SU-DHL-6 (cell line): ENCODE data around the gene ENAM.

Experiments used
- H2AFZ ChIP-seq: fragments of 200-600 bp; sonication (generic); 2 replicates; pipeline ENCODE4 v1.6.1; 2014; ENCODE audit warnings: low read depth, mild to moderate bottlenecking, moderate library complexity, mixed read lengths, antibody characterized with exemption, low read length; ENCODE audit not compliant: severe bottlenecking
- H3F3A ChIP-seq: fragments of 200-600 bp; shearing (Covaris generic); 2 replicates; pipeline ENCODE4 v1.6.0; 2016; ENCODE audit warnings: antibody characterized with exemption, mild to moderate bottlenecking; ENCODE audit not compliant: insufficient read depth
- H3K27ac ChIP-seq: fragments of 200-600 bp; sonication (generic); 2 replicates; pipeline ENCODE4 v1.5.1; 2016; ENCODE audit warnings: low read depth, mild to moderate bottlenecking, low read length, moderate library complexity, mixed read lengths
- H3K27me3 ChIP-seq: fragments of 200-600 bp; sonication (generic), shearing (Covaris generic); 2 replicates; pipeline ENCODE4 v1.6.0; 2014; ENCODE audit warnings: mild to moderate bottlenecking, low read length
- H3K36me3 ChIP-seq: fragments of 200-600 bp; sonication (generic); 2 replicates; pipeline ENCODE4 v1.6.1; 2014; ENCODE audit warnings: mild to moderate bottlenecking, low read length, mixed read lengths
- H3K4me2 ChIP-seq: fragments of 300-600, 200-600 bp; shearing (Covaris generic), sonication (generic); 2 replicates; pipeline ENCODE4 v1.6.0; 2014; ENCODE audit warnings: low read length, low read depth, mild to moderate bottlenecking; ENCODE audit not compliant: poor library complexity, severe bottlenecking
- H3K4me3 ChIP-seq: fragments of 200-600 bp; sonication (generic); 2 replicates; pipeline ENCODE4 v1.5.1; 2014; ENCODE audit warnings: antibody characterized with exemption, low read length, mild to moderate bottlenecking, mixed read lengths; ENCODE audit not compliant: insufficient read depth, poor library complexity, severe bottlenecking
- H3K79me2 ChIP-seq: fragments of 200-600 bp; sonication (generic); 2 replicates; pipeline ENCODE4 v1.6.1; 2014; ENCODE audit warnings: mild to moderate bottlenecking, low read length, moderate library complexity; ENCODE audit not compliant: insufficient read depth
- H3K9ac ChIP-seq: fragments of 200-600 bp; sonication (generic); 2 replicates; pipeline ENCODE4 v1.7.0; 2014; ENCODE audit warnings: mild to moderate bottlenecking, low read length
- H3K9me2 ChIP-seq: fragments of 200-600 bp; sonication (generic); replicated peaks from 2 replicates; pipeline ENCODE4 v1.6.1; 2014; ENCODE audit warnings: low read length; ENCODE audit not compliant: insufficient read depth
- H3K9me3 ChIP-seq: fragments of 200-600 bp; sonication (generic); 2 replicates; pipeline ENCODE4 v1.6.1; 2014; ENCODE audit warnings: low read length, mixed read lengths; ENCODE audit not compliant: insufficient read depth
- H4K20me1 ChIP-seq: fragments of 200-600 bp; sonication (generic); 2 replicates; pipeline ENCODE4 v1.6.1; 2014; ENCODE audit warnings: low read depth, mild to moderate bottlenecking, antibody characterized with exemption, low read length, moderate library complexity, mixed read lengths
- EZH2phosphoT487 ChIP-seq: fragments of 200-600 bp; sonication (generic), shearing (Covaris generic); conservative IDR thresholded peaks from 2 replicates; pipeline ENCODE4 v1.6.1; 2018; ENCODE audit warnings: mild to moderate bottlenecking, antibody characterized with exemption, low read length, moderate library complexity, mixed read lengths
- TF ChIP-seq, protein P1 (sequence below): fragments of 200-600 bp; sonication (generic); IDR thresholded peaks from one replicate; pipeline ENCODE4 v1.5.1; 2017; ENCODE audit warnings: antibody characterized with exemption, mild to moderate bottlenecking, low read length, moderate library complexity; ENCODE audit not compliant: insufficient read depth, poor library complexity, severe bottlenecking

Gene ENAM

DNA sequence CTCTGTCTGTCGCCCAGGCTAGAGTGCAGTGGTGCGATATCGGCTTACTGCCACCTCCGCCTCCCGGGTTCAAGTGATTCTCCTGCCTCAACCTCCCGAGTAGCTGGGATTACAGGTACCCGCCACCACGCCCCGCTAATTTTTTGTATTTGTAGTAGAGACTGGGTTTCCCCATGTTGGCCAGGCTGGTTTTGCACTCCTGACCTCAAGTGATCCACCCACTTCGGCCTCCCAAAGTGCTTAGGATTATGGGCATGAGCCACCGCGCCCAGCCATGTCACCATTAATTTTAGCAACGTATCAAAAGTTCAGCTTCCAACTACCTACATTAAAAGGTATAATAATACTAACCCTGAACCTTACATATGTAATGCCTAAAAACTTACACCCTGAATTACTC, 58.8 kb downstream of the ENAM start:
- H3K79me2 ChIP-seq = peaks cover 39% of the 10 kb centered on the region
- no peaks in the 10 kb centered on the region for H3K9me2 ChIP-seq
- H3K9me3 ChIP-seq = no peaks in the 10 kb centered on the region
- no peak for TF ChIP-seq EZH2phosphoT487
- TF ChIP-seq, protein P1, sequence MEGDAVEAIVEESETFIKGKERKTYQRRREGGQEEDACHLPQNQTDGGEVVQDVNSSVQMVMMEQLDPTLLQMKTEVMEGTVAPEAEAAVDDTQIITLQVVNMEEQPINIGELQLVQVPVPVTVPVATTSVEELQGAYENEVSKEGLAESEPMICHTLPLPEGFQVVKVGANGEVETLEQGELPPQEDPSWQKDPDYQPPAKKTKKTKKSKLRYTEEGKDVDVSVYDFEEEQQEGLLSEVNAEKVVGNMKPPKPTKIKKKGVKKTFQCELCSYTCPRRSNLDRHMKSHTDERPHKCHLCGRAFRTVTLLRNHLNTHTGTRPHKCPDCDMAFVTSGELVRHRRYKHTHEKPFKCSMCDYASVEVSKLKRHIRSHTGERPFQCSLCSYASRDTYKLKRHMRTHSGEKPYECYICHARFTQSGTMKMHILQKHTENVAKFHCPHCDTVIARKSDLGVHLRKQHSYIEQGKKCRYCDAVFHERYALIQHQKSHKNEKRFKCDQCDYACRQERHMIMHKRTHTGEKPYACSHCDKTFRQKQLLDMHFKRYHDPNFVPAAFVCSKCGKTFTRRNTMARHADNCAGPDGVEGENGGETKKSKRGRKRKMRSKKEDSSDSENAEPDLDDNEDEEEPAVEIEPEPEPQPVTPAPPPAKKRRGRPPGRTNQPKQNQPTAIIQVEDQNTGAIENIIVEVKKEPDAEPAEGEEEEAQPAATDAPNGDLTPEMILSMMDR = no peak
- H3F3A ChIP-seq = peaks cover 5% of the 10 kb centered on the region; the same call in 1 of the 2 replicates
- peak overlapping the region; percentile 96 for H3K4me2 ChIP-seq
- no peaks in the 10 kb centered on the region for H3K36me3 ChIP-seq
- no peaks in the 10 kb centered on the region for H4K20me1 ChIP-seq
- no peaks in the 10 kb centered on the region for H3K27me3 ChIP-seq
- peak overlapping the region; percentile 80 for H3K27ac ChIP-seq
- peak overlapping the region; percentile 96 for H3K4me3 ChIP-seq
- H2AFZ ChIP-seq = peak overlapping the region; percentile 56
- peak overlapping the region; percentile 80 for H3K9ac ChIP-seq

DNA sequence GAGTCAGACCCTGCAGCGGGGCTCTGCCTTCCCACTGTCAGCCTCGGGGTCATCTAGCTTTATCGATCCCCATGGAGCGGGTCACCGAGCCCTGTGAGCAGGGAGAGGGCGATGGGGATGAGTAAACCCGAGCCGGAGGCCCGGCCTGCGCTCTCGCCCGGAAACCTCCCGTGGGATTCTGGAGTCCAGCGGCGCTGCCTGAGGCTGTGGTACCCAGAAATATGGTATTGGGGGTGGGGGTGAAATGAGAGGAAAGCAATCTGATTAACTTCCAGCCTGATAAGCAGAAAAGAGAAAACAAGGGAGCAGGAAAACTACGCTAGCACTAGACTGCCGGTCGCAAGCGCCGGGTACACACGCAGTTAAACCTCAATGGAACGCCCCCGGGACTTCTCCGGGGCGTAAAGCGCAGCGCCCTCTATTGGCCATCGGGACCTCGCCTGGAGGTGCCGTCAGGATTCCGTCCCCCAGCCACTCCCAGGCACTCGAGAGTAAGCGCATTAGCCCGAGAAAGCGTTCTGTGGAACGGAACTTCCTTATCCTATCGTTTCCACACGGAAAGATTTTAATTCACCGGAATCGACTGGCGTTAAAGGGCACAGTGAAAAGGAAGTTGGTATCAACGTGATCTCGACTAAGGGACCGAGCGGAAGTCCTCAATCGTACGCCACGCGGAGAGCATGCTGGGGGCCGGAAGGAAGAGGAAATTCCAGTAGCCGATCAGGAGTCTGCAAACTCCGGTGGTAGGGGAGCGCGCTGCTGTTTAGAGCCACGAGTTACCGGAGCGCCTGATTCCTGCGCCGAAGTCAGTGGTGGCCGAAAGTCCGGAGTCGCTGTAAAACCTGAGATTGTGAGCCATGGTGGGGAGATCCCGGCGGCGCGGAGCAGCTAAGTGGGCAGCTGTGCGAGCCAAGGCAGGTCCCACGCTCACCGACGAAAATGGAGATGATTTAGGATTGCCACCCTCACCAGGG, 59.6 kb downstream of the ENAM start, which contains the start of gene UTP3:
UTP3 (plus strand) TSS at position 712 of the 974 bp plus-strand sequence; CDS start at position 858, 146 bp downstream.
- Histone ChIP-seq H3K27ac (peak within 1 kb of the TSS; percentile 80), H3F3A (peaks cover 4% of the 10 kb centered on the region; the same call in 1 of the 2 replicates), H3K79me2 (peaks cover 39% of the 10 kb centered on the region), H3K9me3 (no peaks in the 10 kb centered on the region), H2AFZ (peak within 1 kb of the TSS; percentile 56), H3K36me3 (no peaks in the 10 kb centered on the region), H3K4me2 (peak within 1 kb of the TSS; percentile 96), H3K9ac (peak within 1 kb of the TSS; percentile 80), H4K20me1 (no peaks in the 10 kb centered on the region), H3K27me3 (no peaks in the 10 kb centered on the region), H3K9me2 (no peaks in the 10 kb centered on the region), H3K4me3 (peak within 1 kb of the TSS; percentile 96)
- no peak for TF ChIP-seq EZH2phosphoT487
- TF ChIP-seq, protein P1 = peak; percentile 46

DNA sequence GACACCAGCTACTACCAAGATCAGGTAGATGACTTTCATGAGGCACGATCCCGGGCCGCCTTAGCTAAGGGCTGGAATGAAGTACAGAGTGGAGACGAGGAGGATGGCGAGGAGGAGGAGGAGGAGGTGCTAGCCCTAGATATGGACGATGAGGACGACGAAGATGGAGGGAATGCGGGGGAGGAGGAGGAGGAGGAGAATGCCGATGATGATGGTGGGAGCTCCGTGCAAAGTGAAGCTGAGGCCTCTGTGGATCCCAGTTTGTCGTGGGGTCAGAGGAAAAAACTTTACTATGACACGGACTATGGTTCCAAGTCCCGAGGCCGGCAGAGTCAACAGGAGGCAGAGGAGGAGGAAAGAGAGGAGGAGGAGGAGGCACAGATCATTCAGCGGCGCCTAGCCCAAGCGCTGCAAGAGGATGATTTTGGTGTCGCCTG, 60.3 kb downstream of the ENAM start:
- Histone ChIP-seq H4K20me1 (no peaks in the 10 kb centered on the region), H3K36me3 (no peaks in the 10 kb centered on the region), H3K9me3 (no peaks in the 10 kb centered on the region), H3F3A (peaks cover 2% of the 10 kb centered on the region; the same call in 1 of the 2 replicates), H3K27ac (peak overlapping the region; percentile 80), H3K27me3 (no peaks in the 10 kb centered on the region), H2AFZ (peak overlapping the region; percentile 56), H3K79me2 (peaks cover 39% of the 10 kb centered on the region), H3K4me2 (peak overlapping the region; percentile 96), H3K9me2 (no peaks in the 10 kb centered on the region), H3K9ac (peak overlapping the region; percentile 80), H3K4me3 (peak overlapping the region; percentile 96)
- TF ChIP-seq EZH2phosphoT487 = no peak
- TF ChIP-seq, protein P1 = no peak
